ENCODE measurements around the gene DOCK3. TPM values are rescaled to one million over a fixed set of nuclear protein-coding genes. Genes with fewer than 3 reads are reported as not detected.
"Not testable (repeated sequence)": the region's sequence is repeated elsewhere in the genome, so short reads cannot be mapped to it uniquely, and the experiment has no call there.

The DOCK3 gene
- total RNA-seq, 4 donors from 2014 or later = 4.0 to 6.3 (median 5.8) TPM

GRCh38 chr3:50890688-50891344 lies 216.1 kb downstream of the DOCK3 start:
- H3K4me3 ChIP-seq = no peak overlapping the region
- H3K27me3 ChIP-seq = no peaks in the 10 kb centered on the region
- no peak for DNase-seq (ENCODE audit: low spot score in 2 of 2)
- no peak overlapping the region for H3K27ac ChIP-seq
- TF ChIP-seq POLR2A (IDR thresholded peaks at IDR 0.05) = no peak
- no peak for TF ChIP-seq EP300 (IDR thresholded peaks at IDR 0.05)
- no peak for TF ChIP-seq CTCF (IDR thresholded peaks at IDR 0.05)
- H3K4me1 ChIP-seq = no peaks in the 10 kb centered on the region
- no peaks in the 10 kb centered on the region for H3K36me3 ChIP-seq
- 34 to 37% methylated on average over 3 of the region's 3 CpGs for WGBS, 2 donors
- peaks cover 0 to 33% (median 3%) of the 10 kb centered on the region in 4 donors for H3K9me3 ChIP-seq

GRCh38 chr3:50901097-50901496 lies 226.4 kb downstream of the DOCK3 start:
- H3K36me3 ChIP-seq; H3K4me3 ChIP-seq; H3K27me3 ChIP-seq; DNase-seq (ENCODE audit: low spot score in 2 of 2); H3K4me1 ChIP-seq; H3K27ac ChIP-seq: not testable (repeated sequence)
- peaks cover 0 to 15% (median 0%) of the 10 kb centered on the region in 4 donors for H3K9me3 ChIP-seq
- WGBS, 2 donors = 13 to 17% methylated on average over 1 of the region's 1 CpG

- WGBS, 2 donors = 69 to 84% methylated on average over 6 of the region's 6 CpGs
- H3K4me3 ChIP-seq = no peak overlapping the region
Measured at GRCh38 chr3:50912746-50913145, 238.0 kb downstream of the DOCK3 start.

GRCh38 chr3:50913260-50913659 lies 238.5 kb downstream of the DOCK3 start:
- Histone ChIP-seq H3K9me3 (peaks cover 0 to 38% (median 0%) of the 10 kb centered on the region in 4 donors), H3K27ac (no peak overlapping the region), H3K27me3 (no peaks in the 10 kb centered on the region), H3K36me3 (no peaks in the 10 kb centered on the region), H3K4me3 (no peak overlapping the region), H3K4me1 (no peaks in the 10 kb centered on the region)
- DNase-seq (ENCODE audit: low spot score in 2 of 2) = no peak
- WGBS, 2 donors = 0 to 13% methylated on average over 1 of the region's 1 CpG
- no peak for TF ChIP-seq CTCF (IDR thresholded peaks at IDR 0.05)

More at GRCh38 chr3:50912746-50913145, 238.0 kb downstream of the DOCK3 start:
- DNase-seq (ENCODE audit: low spot score in 2 of 2) = no peak
- no peak for TF ChIP-seq POLR2A (IDR thresholded peaks at IDR 0.05)
- no peak for TF ChIP-seq EP300 (IDR thresholded peaks at IDR 0.05)
- no peak for TF ChIP-seq CTCF (IDR thresholded peaks at IDR 0.05)
- no peaks in the 10 kb centered on the region for H3K36me3 ChIP-seq
- no peak overlapping the region for H3K27ac ChIP-seq
- H3K27me3 ChIP-seq = no peaks in the 10 kb centered on the region
- no peaks in the 10 kb centered on the region for H3K4me1 ChIP-seq
- peaks cover 0 to 43% (median 0%) of the 10 kb centered on the region in 4 donors for H3K9me3 ChIP-seq

GRCh38 chr3:50922071-50922470 lies 247.3 kb downstream of the DOCK3 start:
- not testable (repeated sequence) for H3K4me1 ChIP-seq; H3K36me3 ChIP-seq; H3K27me3 ChIP-seq; DNase-seq (ENCODE audit: low spot score in 2 of 2); H3K27ac ChIP-seq; H3K4me3 ChIP-seq
- peaks cover 0 to 27% (median 1%) of the 10 kb centered on the region in 4 donors for H3K9me3 ChIP-seq
- WGBS, 2 donors = 85 to 86% methylated on average over 5 of the region's 5 CpGs

GRCh38 chr3:50923955-50924354 lies 249.2 kb downstream of the DOCK3 start:
- Histone ChIP-seq H3K4me1 (no peaks in the 10 kb centered on the region), H3K36me3 (no peaks in the 10 kb centered on the region), H3K27me3 (no peaks in the 10 kb centered on the region), H3K9me3 (peaks cover 0 to 18% (median 1%) of the 10 kb centered on the region in 4 donors), H3K27ac (no peak overlapping the region), H3K4me3 (no peak overlapping the region)
- no peak for DNase-seq (ENCODE audit: low spot score in 2 of 2)
- 88 to 95% methylated on average over 1 of the region's 1 CpG for WGBS, 2 donors
- no peak for TF ChIP-seq POLR2A (IDR thresholded peaks at IDR 0.05)
- no peak for TF ChIP-seq EP300 (IDR thresholded peaks at IDR 0.05)
- no peak for TF ChIP-seq CTCF (IDR thresholded peaks at IDR 0.05)
